Tibial artery (tissue), 4 donors: ENCODE results near the gene ATP5MC2.

Source experiments
- DNase-seq, 2 donors: peaks; one replicate each; pipeline ENCODE4 v3.0.0-alpha.2; 2019
- H3K27ac ChIP-seq, 2 donors: fragments of 200-600 bp; sonication (generic) in 1 of 2; 1 replicate in 1 of 2; 2 replicates in 1 of 2; pipeline ENCODE4 v1.5.1; 2018 to 2019; ENCODE audit warnings: mild to moderate bottlenecking in 1 of 2
- H3K27me3 ChIP-seq, 2 donors: fragments of 200-600 bp; sonication (generic) in 1 of 2; one replicate each; pipeline versions ENCODE4 v1.5.1 to v1.6.0; 2016 to 2019
- H3K36me3 ChIP-seq, 3 donors: fragments of 200-600 bp; sonication (generic) in 2 of 3; one replicate each; pipeline ENCODE4 v1.5.1; 2016 to 2019; ENCODE audit warnings: mild to moderate bottlenecking in 2 of 3
- H3K4me1 ChIP-seq, 4 donors: fragments of 200-600 bp; sonication (generic) in 2 of 4; 1 replicate in 3 of 4; 2 replicates in 1 of 4; pipeline ENCODE4 v1.5.1; 2016 to 2019
- H3K4me3 ChIP-seq, 2 donors: fragments of 200-600 bp; sonication (generic) in 1 of 2; 1 replicate in 1 of 2; 2 replicates in 1 of 2; pipeline ENCODE4 v1.5.1; 2018 to 2019; ENCODE audit warnings: mild to moderate bottlenecking in 2 of 2
- H3K9me3 ChIP-seq, 3 donors: fragments of 200-600 bp; sonication (generic) in 1 of 3; one replicate each; pipeline ENCODE4 v1.5.1; 2016 to 2019
- intact Hi-C: fragments of 100-400 bp; cut with DNase I; formaldehyde crosslinking; loops from one replicate; pipeline ENCODE4 v1.15.0; 2023; ENCODE audit warnings: low total_unique reads
- TF ChIP-seq, protein P1 (sequence below), 2 experiments: fragments of 200-600 bp in 1 of 2; fragments of 450-650 bp in 1 of 2; IDR thresholded peaks; one replicate each; pipeline ENCODE4 v1.5.1; 2017 to 2019; ENCODE audit warnings: antibody characterized with exemption in 2 of 2, mild to moderate bottlenecking in 1 of 2, moderate library complexity in 1 of 2

Gene ATP5MC2

DNA sequence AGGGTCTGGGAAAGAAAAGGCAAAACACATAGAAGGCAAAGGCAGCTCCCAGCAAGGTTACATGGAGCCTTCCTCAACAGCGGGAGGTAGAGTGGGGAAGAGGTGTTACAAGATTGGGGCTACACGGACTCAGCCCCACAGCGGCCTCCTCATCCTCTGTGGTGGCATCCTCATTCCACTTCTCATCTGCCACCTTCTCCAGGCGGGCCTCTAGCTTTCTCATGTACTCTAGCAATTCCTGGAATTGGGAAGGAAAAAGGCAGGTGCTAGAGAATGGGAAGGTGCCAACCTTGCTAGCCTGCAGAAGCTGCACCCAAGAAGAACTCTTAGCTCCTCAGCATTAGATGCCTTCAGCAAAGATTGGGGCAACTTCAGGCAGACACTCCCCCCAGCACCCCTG lies 38.1 kb upstream of the ATP5MC2 start:
- no peak for DNase-seq
- Histone ChIP-seq H3K4me1 (no peaks in the 10 kb centered on the region), H3K36me3 (peaks cover 54 to 78% (median 72%) of the 10 kb centered on the region in 3 donors), H3K4me3 (no peak overlapping the region), H3K9me3 (no peaks in the 10 kb centered on the region), H3K27ac (no peak overlapping the region), H3K27me3 (no peaks in the 10 kb centered on the region)
- intact Hi-C loops: no loop called here
- TF ChIP-seq, protein P1, sequence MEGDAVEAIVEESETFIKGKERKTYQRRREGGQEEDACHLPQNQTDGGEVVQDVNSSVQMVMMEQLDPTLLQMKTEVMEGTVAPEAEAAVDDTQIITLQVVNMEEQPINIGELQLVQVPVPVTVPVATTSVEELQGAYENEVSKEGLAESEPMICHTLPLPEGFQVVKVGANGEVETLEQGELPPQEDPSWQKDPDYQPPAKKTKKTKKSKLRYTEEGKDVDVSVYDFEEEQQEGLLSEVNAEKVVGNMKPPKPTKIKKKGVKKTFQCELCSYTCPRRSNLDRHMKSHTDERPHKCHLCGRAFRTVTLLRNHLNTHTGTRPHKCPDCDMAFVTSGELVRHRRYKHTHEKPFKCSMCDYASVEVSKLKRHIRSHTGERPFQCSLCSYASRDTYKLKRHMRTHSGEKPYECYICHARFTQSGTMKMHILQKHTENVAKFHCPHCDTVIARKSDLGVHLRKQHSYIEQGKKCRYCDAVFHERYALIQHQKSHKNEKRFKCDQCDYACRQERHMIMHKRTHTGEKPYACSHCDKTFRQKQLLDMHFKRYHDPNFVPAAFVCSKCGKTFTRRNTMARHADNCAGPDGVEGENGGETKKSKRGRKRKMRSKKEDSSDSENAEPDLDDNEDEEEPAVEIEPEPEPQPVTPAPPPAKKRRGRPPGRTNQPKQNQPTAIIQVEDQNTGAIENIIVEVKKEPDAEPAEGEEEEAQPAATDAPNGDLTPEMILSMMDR (IDR thresholded peaks at IDR 0.05): no peak

DNA sequence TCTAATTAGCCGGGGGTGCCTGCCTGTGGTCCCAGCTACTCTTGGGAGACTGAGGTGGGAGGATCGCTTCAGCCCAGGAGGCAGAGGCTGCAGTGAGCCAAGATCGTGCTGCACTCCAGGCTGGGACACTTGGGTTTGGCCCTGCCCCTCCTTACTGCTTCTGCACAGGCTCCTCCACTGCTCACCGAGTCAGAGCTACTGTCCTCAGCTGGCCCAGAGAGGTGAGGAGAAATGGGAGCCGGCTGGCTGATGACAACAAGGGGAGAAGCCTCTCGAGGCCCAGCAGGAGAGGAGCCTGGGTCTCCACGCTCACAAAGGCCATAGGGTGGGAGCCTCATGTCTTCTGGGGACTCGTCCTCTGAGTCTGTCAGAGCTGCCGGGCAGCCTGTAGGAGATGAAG lies 37.6 kb upstream of the ATP5MC2 start:
- Histone ChIP-seq H3K27ac (no peak overlapping the region), H3K36me3 (peaks cover 53 to 73% (median 67%) of the 10 kb centered on the region in 3 donors), H3K9me3 (no peaks in the 10 kb centered on the region), H3K4me3 (no peak overlapping the region), H3K27me3 (no peaks in the 10 kb centered on the region), H3K4me1 (no peaks in the 10 kb centered on the region)
- intact Hi-C loops: no loop called here
- no peak for DNase-seq
- TF ChIP-seq, protein P1 (IDR thresholded peaks at IDR 0.05): no peak

DNA sequence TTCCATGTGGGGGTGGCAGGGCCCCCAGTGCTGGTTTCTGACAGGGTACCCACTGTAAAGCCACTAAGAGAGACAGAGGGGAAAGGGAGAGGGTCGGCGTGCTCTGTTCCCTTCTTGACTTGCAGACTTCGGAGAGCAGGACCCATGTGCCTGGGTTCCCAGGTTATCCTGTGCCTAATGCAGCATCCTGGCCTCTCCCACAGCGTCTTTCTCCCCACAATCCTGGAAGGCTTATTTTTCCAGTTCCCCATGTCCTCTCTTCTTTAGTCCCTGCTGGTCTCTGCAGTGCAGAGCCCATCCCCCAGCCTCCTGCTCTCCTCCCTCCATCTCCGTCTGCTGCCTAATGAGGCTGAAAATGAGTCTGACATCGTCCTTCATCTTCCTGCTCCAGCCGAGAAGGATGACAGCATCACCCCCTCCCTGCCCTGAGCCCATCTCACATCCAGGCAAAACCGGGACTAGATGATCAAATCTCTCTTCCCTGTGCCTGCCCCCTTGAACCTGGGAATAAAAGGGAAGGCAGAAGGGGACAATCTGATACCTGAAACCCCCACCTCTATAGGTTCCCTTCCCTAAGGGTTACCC lies 36.3 kb upstream of the ATP5MC2 start:
- TF ChIP-seq, protein P1 (IDR thresholded peaks at IDR 0.05): no peak
- Histone ChIP-seq H3K27ac (no peak overlapping the region), H3K36me3 (peaks cover 45 to 59% (median 55%) of the 10 kb centered on the region in 3 donors), H3K9me3 (no peaks in the 10 kb centered on the region), H3K27me3 (peaks cover 0 to 7% of the 10 kb centered on the region in 2 donors), H3K4me3 (no peak overlapping the region), H3K4me1 (no peaks in the 10 kb centered on the region)
- no peak for DNase-seq
- intact Hi-C loops: no loop called here

DNA sequence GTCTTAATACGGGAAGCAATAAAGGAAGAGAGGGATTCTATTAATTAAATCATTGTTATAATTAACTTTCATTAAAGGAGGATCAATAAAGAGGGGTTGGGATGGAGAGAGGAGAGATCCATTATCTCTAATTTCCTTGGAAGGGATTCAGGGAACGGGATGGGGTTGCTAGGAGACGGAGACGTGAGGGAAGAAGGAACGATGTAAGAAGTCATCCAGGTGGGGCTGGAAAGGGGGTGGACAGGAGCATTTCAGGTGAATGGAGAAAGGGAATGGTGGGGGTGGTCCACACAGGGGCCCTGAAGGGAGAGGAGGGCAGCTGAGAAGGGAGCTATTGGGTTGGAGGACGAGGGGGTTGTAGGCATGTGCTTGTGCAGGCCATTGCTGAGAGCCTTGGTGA lies 34.2 kb upstream of the ATP5MC2 start:
- intact Hi-C loops: no loop called here
- Histone ChIP-seq H3K4me1 (no peaks in the 10 kb centered on the region), H3K27ac (no peak overlapping the region), H3K27me3 (peaks cover 0 to 20% of the 10 kb centered on the region in 2 donors), H3K36me3 (peaks cover 26 to 38% (median 34%) of the 10 kb centered on the region in 3 donors), H3K9me3 (no peaks in the 10 kb centered on the region), H3K4me3 (no peak overlapping the region)
- DNase-seq: no peak
- TF ChIP-seq, protein P1 (IDR thresholded peaks at IDR 0.05): no peak

DNA sequence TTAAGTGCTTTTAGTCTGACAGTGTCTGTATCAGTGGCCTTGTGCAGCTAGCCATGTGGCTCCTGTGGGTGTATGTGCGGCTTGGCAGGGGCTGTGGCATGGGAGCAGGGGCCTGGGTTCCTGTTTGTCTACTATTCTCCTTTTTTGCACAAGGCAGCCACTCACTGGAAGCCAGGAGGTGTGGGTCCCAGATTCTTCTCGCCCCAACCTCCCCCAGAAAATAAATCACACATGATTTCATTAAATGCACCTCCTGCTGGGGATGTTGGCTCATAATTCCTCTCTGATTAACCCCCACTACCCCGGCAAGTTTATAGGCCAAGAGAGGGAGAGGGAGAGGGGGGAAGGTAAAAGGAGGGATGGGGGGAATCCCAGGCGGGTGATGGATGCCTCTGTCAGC lies 33.8 kb upstream of the ATP5MC2 start:
- peaks cover 0 to 24% of the 10 kb centered on the region in 2 donors for H3K27me3 ChIP-seq
- TF ChIP-seq, protein P1 (IDR thresholded peaks at IDR 0.05): no peak
- no peak overlapping the region for H3K27ac ChIP-seq
- H3K36me3 ChIP-seq: peaks cover 22 to 34% (median 30%) of the 10 kb centered on the region in 3 donors
- no peak for DNase-seq
- no peaks in the 10 kb centered on the region for H3K9me3 ChIP-seq
- intact Hi-C loops: no loop called here
- H3K4me1 ChIP-seq: no peaks in the 10 kb centered on the region
- no peak overlapping the region for H3K4me3 ChIP-seq

DNA sequence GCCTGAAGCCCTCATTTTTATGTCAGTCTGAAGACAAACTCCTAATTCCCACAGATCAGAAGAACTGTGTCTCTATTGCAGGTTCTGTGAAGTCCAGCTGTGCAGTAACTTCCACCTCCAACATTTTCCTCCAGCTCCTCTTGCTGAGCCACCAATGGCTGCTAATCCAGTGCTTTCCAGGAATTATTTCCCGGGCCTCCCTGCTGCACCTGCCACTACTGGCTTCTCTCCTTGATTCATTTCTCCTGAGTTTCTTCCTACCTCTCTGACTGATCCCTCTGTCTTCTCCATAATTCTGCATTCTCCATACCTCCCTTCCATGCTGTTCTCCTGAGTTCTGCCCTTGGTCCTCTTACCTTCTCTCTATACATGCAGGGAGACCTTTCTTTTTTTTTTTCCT lies 30.2 kb upstream of the ATP5MC2 start:
- Histone ChIP-seq H3K4me1 (no peaks in the 10 kb centered on the region), H3K9me3 (no peaks in the 10 kb centered on the region), H3K36me3 (no peaks in the 10 kb centered on the region), H3K27ac (no peak overlapping the region), H3K4me3 (no peak overlapping the region), H3K27me3 (peaks cover 0 to 38% of the 10 kb centered on the region in 2 donors)
- TF ChIP-seq, protein P1 (IDR thresholded peaks at IDR 0.05): no peak
- intact Hi-C loops: no loop called here
- DNase-seq: no peak
